Naive thymus-derived CD4-positive, alpha-beta T cell (primary cell): ENCODE results near the gene TAF9B. TPM values are rescaled to one million over a fixed set of nuclear protein-coding genes. Genes with fewer than 3 reads are reported as not detected.

Experiments
- ATAC-seq: fragments of 150-1000 bp; cut with Tn5 transposase; 2 replicates; pipeline ENCODE4 v1.10.0; 2021; ENCODE audit warnings: mild to moderate bottlenecking, moderate library complexity
- CTCF ChIA-PET: fragments of 350-600 bp; sonication (Branson Sonifier 250); formaldehyde crosslinking; loops from one replicate; lab custom pipeline; 2021; ENCODE audit warnings: antibody characterized with exemption; lab: Charles Lee
- POLR2A ChIA-PET: fragments of 350-600 bp; sonication (Branson Sonifier 250); formaldehyde crosslinking; loops from one replicate; lab custom pipeline; 2021; ENCODE audit warnings: antibody characterized with exemption, inconsistent platforms; lab: Charles Lee
- DNase-seq, 9 donors: peaks; one replicate each; pipeline versions ENCODE4 v3.0.0 to v3.0.0-alpha.2; 2020 to 2022; ENCODE audit warnings: mixed read lengths in 1 of 9
- H3K27ac ChIP-seq: one replicate; pipeline ENCODE4 v1.7.0; 2013; ENCODE audit warnings: mild to moderate bottlenecking, low read depth, low read length, moderate library complexity
- H3K27me3 ChIP-seq, 2 donors: one replicate each; pipeline ENCODE4 v1.7.0; 2013; ENCODE audit warnings: low read length in 2 of 2, mild to moderate bottlenecking in 2 of 2, moderate library complexity in 2 of 2; ENCODE audit not compliant: control insufficient read depth in 2 of 2, insufficient read depth in 2 of 2
- H3K36me3 ChIP-seq, 3 experiments: 1 replicate in 2 of 3; 2 replicates in 1 of 3; pipeline ENCODE4 v1.7.0; 2013; ENCODE audit warnings: low read length in 3 of 3, mild to moderate bottlenecking in 3 of 3, moderate library complexity in 1 of 3; ENCODE audit not compliant: insufficient read depth in 3 of 3, control insufficient read depth in 2 of 3
- H3K4me1 ChIP-seq, 2 donors: one replicate each; pipeline ENCODE4 v1.7.0; 2013; ENCODE audit warnings: low read length in 2 of 2, mild to moderate bottlenecking in 2 of 2, moderate library complexity in 1 of 2; ENCODE audit not compliant: control insufficient read depth in 2 of 2, insufficient read depth in 2 of 2
- H3K4me3 ChIP-seq: 2 replicates; pipeline ENCODE4 v1.7.0; 2013; ENCODE audit warnings: mild to moderate bottlenecking, low read length
- H3K9me3 ChIP-seq, 3 experiments: 1 replicate in 2 of 3; 2 replicates in 1 of 3; pipeline ENCODE4 v1.7.0; 2013; ENCODE audit warnings: low read length in 3 of 3; ENCODE audit not compliant: control insufficient read depth in 2 of 3
- H3K27ac Mint-ChIP-seq, 9 donors: one replicate each; pipeline ENCODE4 v1.8.0; 2020 to 2022; ENCODE audit warnings: mixed read lengths in 9 of 9, mild to moderate bottlenecking in 8 of 9, moderate library complexity in 5 of 9, inconsistent platforms in 2 of 9
- H3K27me3 Mint-ChIP-seq, 5 donors: one replicate each; pipeline ENCODE4 v1.8.0; 2021 to 2022; ENCODE audit warnings: mixed read lengths in 5 of 5, mild to moderate bottlenecking in 1 of 5
- H3K36me3 Mint-ChIP-seq, 5 donors: one replicate each; pipeline ENCODE4 v1.8.0; 2020 to 2022; ENCODE audit warnings: mixed read lengths in 5 of 5, mild to moderate bottlenecking in 3 of 5, inconsistent platforms in 1 of 5
- H3K4me1 Mint-ChIP-seq, 7 donors: one replicate each; pipeline ENCODE4 v1.8.0; 2020 to 2022; ENCODE audit warnings: mixed read lengths in 7 of 7, mild to moderate bottlenecking in 3 of 7, inconsistent platforms in 1 of 7
- H3K4me3 Mint-ChIP-seq, 10 donors: one replicate each; pipeline ENCODE4 v1.8.0; 2020 to 2022; ENCODE audit warnings: mild to moderate bottlenecking in 10 of 10, mixed read lengths in 10 of 10, moderate library complexity in 6 of 10, inconsistent platforms in 2 of 10
- H3K9me3 Mint-ChIP-seq, 11 donors: one replicate each; pipeline ENCODE4 v1.8.0; 2020 to 2022; ENCODE audit warnings: mixed read lengths in 11 of 11, mild to moderate bottlenecking in 4 of 11, inconsistent platforms in 1 of 11, moderate library complexity in 1 of 11
- intact Hi-C, 2 donors: fragments of 100-400 bp; cut with micrococcal nuclease; formaldehyde crosslinking; loops; one replicate each; pipeline ENCODE4 v1.15.1; 2023
- polyA plus RNA-seq, 2 donors: library from polyadenylated mRNA; unstranded; fragments of 300-500 nt; fragmentation: Illumina TruSeq; gene quantifications; one replicate each; pipeline ENCODE4 v1.2.3, GENCODE V29; 2021
- total RNA-seq, 6 experiments: library from RNA in 5 of 6; stranded (reverse) in 5 of 6; gene quantifications; 1 replicate in 5 of 6; 2 replicates in 1 of 6; pipeline ENCODE4 v1.2.3 and lab custom pipeline; 2021 to 2026

Gene TAF9B
- total and polyA plus RNA-seq, 7 experiments from 2014 or later: 10.4 to 29.3 (median 19.4) TPM

DNA sequence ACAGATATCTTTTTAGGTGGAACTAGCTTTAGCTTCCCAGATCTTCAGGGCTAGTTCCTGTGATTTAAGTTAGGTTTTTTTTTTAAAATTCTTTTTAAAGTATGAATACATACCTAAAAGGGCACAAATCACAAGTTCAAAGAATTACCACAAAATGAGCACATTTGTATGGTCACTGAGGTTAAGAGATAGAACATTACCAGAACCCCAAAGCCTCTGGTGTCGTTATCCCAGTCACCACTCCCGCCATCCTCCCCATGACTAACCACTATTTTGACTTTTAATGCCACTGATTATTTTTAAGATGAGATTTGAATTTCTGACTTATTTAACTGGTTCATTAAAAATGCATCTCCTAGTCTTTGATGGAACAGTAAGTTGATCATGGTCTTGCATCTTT is 30.0 kb downstream of the TAF9B start:
- H3K36me3 ChIP-seq: peaks cover 4 to 20% (median 15%) of the 10 kb centered on the region in 3 experiments
- peaks cover 21 to 80% (median 66%) of the 10 kb centered on the region in 7 donors for H3K4me1 Mint-ChIP-seq
- peaks cover 0 to 55% (median 9%) of the 10 kb centered on the region in 5 donors for H3K36me3 Mint-ChIP-seq
- peak overlapping the region in 8 of 9 donors; percentile 19 to 96 (median 68) for H3K27ac Mint-ChIP-seq
- ChIA-PET POLR2A (interaction anchor here (0.6 kb wide), 1 partner anchor 1746 kb away, joined by 4 read pairs; no protein-coding TSS in a partner anchor), CTCF (no interaction called here)
- H3K27me3 ChIP-seq: no peaks in the 10 kb centered on the region
- no peak for DNase-seq
- peak overlapping the region; percentile 2 to 94 (median 63) for H3K4me3 Mint-ChIP-seq
- peaks cover 0 to 2% (median 0%) of the 10 kb centered on the region in 11 donors for H3K9me3 Mint-ChIP-seq
- H3K27me3 Mint-ChIP-seq: no peaks in the 10 kb centered on the region
- intact Hi-C loops: loop anchor here (5.0 to 10.0 kb wide), 5 partner anchors 213 to 1255 kb away; partner anchors contain the start of genes ITM2A (in 1 of the 2) and P2RY10 (in 1 of the 2)
- peaks cover 28 to 29% of the 10 kb centered on the region in 2 donors for H3K4me1 ChIP-seq
- H3K27ac ChIP-seq: peak overlapping the region; percentile 97
- no peak overlapping the region for H3K4me3 ChIP-seq
- H3K9me3 ChIP-seq: no peaks in the 10 kb centered on the region
- no peak for ATAC-seq

DNA sequence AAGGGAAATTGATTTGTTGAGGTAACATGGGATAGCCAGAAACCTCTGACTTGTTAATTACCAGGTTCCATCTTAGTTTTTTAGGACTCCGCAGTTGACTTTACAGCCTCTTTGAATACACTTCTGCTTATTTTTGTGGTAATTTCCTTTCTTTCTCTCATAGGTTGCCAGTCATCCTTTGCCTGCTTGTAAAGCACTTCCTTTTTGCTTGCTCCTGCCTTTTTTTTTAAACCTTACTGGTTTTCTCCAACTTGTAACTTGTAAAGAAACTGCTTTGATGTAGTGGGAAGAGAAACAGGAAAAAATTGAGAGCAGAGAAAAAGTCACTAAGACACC is 32.8 kb downstream of the TAF9B start:
- H3K4me1 Mint-ChIP-seq: peaks cover 21 to 73% (median 63%) of the 10 kb centered on the region in 7 donors
- peaks cover 0 to 50% (median 9%) of the 10 kb centered on the region in 5 donors for H3K36me3 Mint-ChIP-seq

DNA sequence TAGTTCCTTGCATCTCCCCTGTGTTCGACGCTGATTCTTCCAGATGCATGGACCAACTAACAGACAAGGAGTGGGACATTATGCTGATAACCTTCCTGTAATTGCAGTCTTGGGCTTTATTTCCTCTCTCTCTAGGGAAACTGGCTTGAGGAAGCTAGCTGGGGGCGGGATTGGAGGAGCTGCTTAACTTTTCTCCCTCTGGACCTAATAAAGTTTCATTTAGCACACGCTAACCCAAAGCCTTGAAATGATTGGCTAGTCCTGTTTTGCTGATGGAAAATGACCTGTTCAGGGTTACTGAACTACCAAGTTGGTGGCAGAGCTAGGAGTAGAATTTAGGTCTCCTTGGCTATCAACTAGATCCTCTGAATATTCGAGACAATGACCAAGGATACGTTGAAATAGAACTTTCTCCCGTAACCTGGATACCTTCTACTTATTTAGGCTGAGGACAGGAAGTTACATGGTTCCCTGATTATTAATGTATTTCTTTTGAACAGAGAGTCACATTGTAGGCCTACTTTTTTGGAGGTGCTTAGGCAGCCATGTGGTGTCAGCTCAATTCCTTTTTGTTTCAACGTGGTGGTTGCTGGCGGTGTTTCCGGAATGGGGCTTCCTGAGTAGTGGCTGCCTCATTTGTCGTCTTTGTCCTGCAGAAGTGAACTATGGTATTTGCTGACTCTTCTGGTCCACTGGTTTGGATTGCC is 33.4 kb downstream of the TAF9B start:
- Histone ChIP-seq H3K4me1 (peaks cover 26 to 29% of the 10 kb centered on the region in 2 donors), H3K9me3 (no peaks in the 10 kb centered on the region), H3K27me3 (no peaks in the 10 kb centered on the region), H3K4me3 (peak overlapping the region; percentile 98), H3K36me3 (peaks cover 0 to 7% (median 5%) of the 10 kb centered on the region in 3 experiments), H3K27ac (peak overlapping the region; percentile 97)
- CTCF ChIA-PET: interaction anchor here (0.5 to 0.7 kb wide), 2 partner anchors 95 to 318 kb away, joined by 3 read pairs; no protein-coding TSS in a partner anchor
- H3K4me1 Mint-ChIP-seq: peaks cover 21 to 69% (median 59%) of the 10 kb centered on the region in 7 donors
- DNase-seq (peak in 7 of 9 donors; percentile 15 to 45 (median 40)), ATAC-seq (no peak)
- POLR2A ChIA-PET: interaction anchor here (0.6 to 1.5 kb wide), 4 partner anchors 32 to 923 kb away, joined by 3 to 5 read pairs (median 4); partner anchors contain the start of gene ATP7A
- intact Hi-C loops: loop anchor here (1.0 to 10.0 kb wide), 12 partner anchors 8 to 1259 kb away; partner anchors contain the start of genes P2RY10 (in 2 of the 2), ATP7A (in 1 of the 2), ITM2A (in 1 of the 2) and TAF9B (in 1 of the 2)
- H3K27me3 Mint-ChIP-seq: no peaks in the 10 kb centered on the region
- H3K36me3 Mint-ChIP-seq: peaks cover 0 to 48% (median 5%) of the 10 kb centered on the region in 5 donors
- peaks cover 0 to 7% (median 0%) of the 10 kb centered on the region in 11 donors for H3K9me3 Mint-ChIP-seq
- peak overlapping the region; percentile 68 to 97 (median 93) for H3K27ac Mint-ChIP-seq
- H3K4me3 Mint-ChIP-seq: peak overlapping the region; percentile 89 to 99 (median 92)

More for the DNA sequence above, 32.8 kb downstream of the TAF9B start:
- H3K4me1 ChIP-seq: peaks cover 26 to 29% of the 10 kb centered on the region in 2 donors
- no peaks in the 10 kb centered on the region for H3K27me3 ChIP-seq
- Mint-ChIP-seq H3K4me3 (peak overlapping the region; percentile 89 to 99 (median 92)), H3K27ac (peak overlapping the region; percentile 68 to 97 (median 93)), H3K9me3 (peaks cover 0 to 4% (median 0%) of the 10 kb centered on the region in 11 donors), H3K27me3 (no peaks in the 10 kb centered on the region)
- CTCF ChIA-PET: interaction anchor here (0.5 kb wide), 1 partner anchor 94 kb away, joined by 3 read pairs; no protein-coding TSS in a partner anchor
- no peaks in the 10 kb centered on the region for H3K9me3 ChIP-seq
- DNase-seq: no peak
- ATAC-seq: no peak
- POLR2A ChIA-PET: interaction anchor here (0.6 to 1.5 kb wide), 3 partner anchors 31 to 839 kb away, joined by 3 to 4 read pairs (median 4); partner anchors contain the start of gene P2RY10
- intact Hi-C loops: loop anchor here (1.0 to 10.0 kb wide), 7 partner anchors 8 to 1258 kb away; partner anchors contain the start of genes ITM2A (in 1 of the 2) and P2RY10 (in 1 of the 2)
- peak overlapping the region; percentile 97 for H3K27ac ChIP-seq
- peaks cover 0 to 13% (median 5%) of the 10 kb centered on the region in 3 experiments for H3K36me3 ChIP-seq
- H3K4me3 ChIP-seq: peak overlapping the region; percentile 98

DNA sequence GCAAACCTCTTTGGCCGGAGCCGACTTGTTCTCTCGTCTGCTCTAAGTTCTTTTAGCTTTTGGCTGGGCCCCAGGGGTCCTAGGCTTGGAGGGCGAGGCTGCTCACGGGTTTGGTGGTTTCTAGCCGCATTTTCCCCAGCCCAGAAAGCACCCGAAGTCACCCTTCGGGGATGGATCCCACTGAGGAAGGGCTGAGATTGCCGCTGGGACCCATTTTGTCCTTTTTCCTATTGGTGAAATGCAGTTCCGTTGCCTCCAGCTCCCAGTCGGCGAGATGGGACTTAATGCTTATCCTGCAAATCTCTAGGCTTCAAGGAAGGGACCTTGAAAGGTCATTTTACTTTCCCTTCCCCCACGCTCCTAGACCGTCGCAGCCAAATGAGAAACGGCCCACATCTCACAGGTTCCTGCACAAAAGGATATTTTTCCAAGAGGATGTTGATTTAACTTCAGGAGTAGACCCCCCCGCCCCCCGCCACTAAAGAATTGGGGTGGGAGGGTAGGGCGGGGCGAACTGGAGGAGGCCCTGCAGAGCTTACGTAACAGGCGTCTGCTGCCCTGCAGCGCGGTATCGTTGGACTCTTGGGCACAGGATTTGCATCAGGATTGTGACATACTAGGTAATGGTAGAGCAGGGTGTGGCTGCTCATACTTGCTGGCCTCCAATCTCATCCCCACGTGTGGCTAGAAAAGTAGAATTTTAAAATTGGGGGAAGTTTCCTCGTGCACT is 34.8 kb downstream of the TAF9B start:
- Mint-ChIP-seq H3K27me3 (no peaks in the 10 kb centered on the region), H3K9me3 (peaks cover 0 to 7% (median 0%) of the 10 kb centered on the region in 11 donors), H3K36me3 (peaks cover 0 to 44% (median 5%) of the 10 kb centered on the region in 5 donors), H3K4me1 (peaks cover 18 to 65% (median 56%) of the 10 kb centered on the region in 7 donors), H3K27ac (peak overlapping the region; percentile 88 to 97 (median 93)), H3K4me3 (peak overlapping the region; percentile 89 to 99 (median 92))
- ATAC-seq: no peak
- ChIA-PET CTCF (no interaction called here), POLR2A (interaction anchor here (0.5 to 2.3 kb wide), 10 partner anchors 9 to 1263 kb away, joined by 3 to 8 read pairs (median 3); partner anchors contain the start of gene ATP7A)
- Histone ChIP-seq H3K27me3 (no peaks in the 10 kb centered on the region), H3K4me3 (peak overlapping the region; percentile 98), H3K4me1 (peaks cover 21 to 29% of the 10 kb centered on the region in 2 donors), H3K27ac (peak overlapping the region; percentile 97), H3K9me3 (no peaks in the 10 kb centered on the region), H3K36me3 (peaks cover 0 to 5% (median 0%) of the 10 kb centered on the region in 3 experiments)
- intact Hi-C loops: loop anchor here (1.0 to 10.0 kb wide), 21 partner anchors 16 to 1261 kb away; partner anchors contain the start of genes ATP7A (in 2 of the 2), ATRX (in 2 of the 2), COX7B (in 2 of the 2) and MAGT1 (in 2 of the 2)
- DNase-seq: peak in 6 of 9 donors; percentile 24 to 33 (median 26)

DNA sequence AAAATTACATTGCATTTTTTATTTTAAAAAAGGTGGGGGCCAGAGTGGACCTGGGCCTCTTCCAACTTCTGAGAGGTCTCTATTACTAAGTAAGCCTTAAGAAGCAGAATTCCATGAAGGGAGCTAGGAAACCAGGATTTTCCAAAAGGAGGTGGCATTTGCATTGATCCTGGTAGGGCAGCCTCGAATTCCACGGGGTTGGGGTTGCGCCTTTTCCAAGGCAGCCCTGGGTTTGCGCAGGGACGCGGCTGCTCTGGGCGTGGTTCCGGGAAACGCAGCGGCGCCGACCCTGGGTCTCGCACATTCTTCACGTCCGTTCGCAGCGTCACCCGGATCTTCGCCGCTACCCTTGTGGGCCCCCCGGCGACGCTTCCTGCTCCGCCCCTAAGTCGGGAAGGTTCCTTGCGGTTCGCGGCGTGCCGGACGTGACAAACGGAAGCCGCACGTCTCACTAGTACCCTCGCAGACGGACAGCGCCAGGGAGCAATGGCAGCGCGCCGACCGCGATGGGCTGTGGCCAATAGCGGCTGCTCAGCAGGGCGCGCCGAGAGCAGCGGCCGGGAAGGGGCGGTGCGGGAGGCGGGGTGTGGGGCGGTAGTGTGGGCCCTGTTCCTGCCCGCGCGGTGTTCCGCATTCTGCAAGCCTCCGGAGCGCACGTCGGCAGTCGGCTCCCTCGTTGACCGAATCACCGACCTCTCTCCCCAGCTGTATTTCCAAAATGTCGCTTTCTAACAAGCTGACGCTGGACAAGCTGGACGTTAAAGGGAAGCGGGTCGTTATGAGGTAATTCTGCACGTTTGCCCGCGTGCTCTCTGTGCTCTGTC is 35.6 kb downstream of the TAF9B start, which contains the start of gene PGK1:
PGK1 (plus strand) TSS at position 626 of the 824 bp plus-strand sequence; CDS start at position 719, 93 bp downstream.
- Histone ChIP-seq H3K27me3 (no peaks in the 10 kb centered on the region), H3K4me1 (peaks cover 21 to 27% of the 10 kb centered on the region in 2 donors), H3K36me3 (peaks cover 0 to 5% (median 0%) of the 10 kb centered on the region in 3 experiments), H3K27ac (peak within 1 kb of the TSS; percentile 97), H3K4me3 (peak within 1 kb of the TSS; percentile 98), H3K9me3 (no peaks in the 10 kb centered on the region)
- H3K27ac Mint-ChIP-seq: peak within 1 kb of the TSS; percentile 90 to 97 (median 94)
- peak within 1 kb of the TSS; percentile 89 to 99 (median 92) for H3K4me3 Mint-ChIP-seq
- intact Hi-C loops: loop anchor here (1.0 to 10.0 kb wide), 19 partner anchors 17 to 1261 kb away; partner anchors contain the start of genes ATP7A (in 2 of the 2), ATRX (in 2 of the 2), COX7B (in 2 of the 2) and MAGT1 (in 2 of the 2)
- H3K27me3 Mint-ChIP-seq: no peaks in the 10 kb centered on the region
- H3K9me3 Mint-ChIP-seq: peaks cover 0 to 7% (median 0%) of the 10 kb centered on the region in 11 donors
- ChIA-PET POLR2A (interaction anchor here (0.5 to 2.3 kb wide), 13 partner anchors 10 to 1264 kb away, joined by 3 to 8 read pairs (median 3); partner anchors contain the start of genes ATP7A, COX7B and ITM2A), CTCF (no interaction called here)
- ATAC-seq (peak; percentile 97), DNase-seq (peak; percentile 76 to 96 (median 93))
- H3K4me1 Mint-ChIP-seq: peaks cover 15 to 57% (median 48%) of the 10 kb centered on the region in 7 donors
- peaks cover 0 to 40% (median 5%) of the 10 kb centered on the region in 5 donors for H3K36me3 Mint-ChIP-seq
